Measurements from ENCODE around the gene NOTCH3.

The NOTCH3 gene

DNA sequence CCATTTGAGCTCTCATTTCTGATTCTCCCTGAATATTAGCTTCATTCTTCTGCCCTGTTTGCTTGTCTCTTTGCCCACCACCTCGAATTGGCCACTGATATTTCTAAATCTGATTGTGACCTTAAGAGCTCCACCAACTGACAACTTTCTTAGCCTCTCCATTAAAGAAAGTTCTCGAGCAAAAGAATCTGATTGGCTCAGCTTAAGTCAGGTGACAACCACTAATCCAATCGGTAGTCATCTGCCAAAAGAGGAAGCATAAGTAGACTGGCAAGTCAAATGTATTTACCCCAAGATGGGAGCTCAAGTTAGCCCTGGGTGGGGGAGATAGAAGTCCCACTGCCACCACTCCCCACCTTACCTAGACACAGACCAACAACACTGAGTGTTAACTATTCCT, 41.5 kb downstream of the NOTCH3 start:
- DNase-seq: no peak

DNA sequence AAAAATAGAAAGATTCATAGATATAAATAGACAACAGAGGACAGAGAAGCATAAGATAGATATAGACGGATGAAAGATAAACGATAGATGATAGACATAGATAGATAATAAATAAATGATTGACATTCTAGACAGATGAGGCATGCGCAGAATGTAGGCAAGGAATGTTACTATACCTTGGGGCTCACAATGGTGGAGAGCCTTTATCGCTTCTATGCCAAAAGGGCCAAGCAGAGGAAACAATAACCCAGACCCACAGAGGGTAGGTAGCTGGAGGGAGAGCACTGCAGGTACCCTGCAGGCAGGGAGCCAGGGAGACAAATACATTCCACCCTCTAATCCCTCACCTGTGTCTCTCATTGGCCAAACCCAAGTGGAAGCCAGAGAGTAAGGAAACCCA, 44.4 kb downstream of the NOTCH3 start:
- DNase-seq: no peak

DNA sequence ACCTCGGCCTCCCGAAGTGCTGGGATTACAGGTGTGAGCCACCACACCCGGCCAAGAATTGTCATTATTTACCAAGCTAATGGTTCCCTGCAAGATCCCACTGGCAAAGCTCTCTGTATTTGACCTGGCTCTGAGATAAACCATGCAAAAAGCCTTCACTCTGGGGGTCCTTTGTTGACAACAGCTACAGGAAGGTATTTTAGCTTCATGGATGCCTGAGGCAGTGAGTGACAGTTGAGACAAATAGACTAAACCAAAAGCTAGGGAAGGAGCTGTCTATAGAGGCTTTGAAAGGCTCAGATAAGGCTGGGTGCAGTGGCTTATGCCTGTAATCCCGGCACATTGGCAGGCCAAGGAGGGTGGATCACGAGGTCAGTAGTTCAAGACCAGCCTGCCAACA, 45.5 kb downstream of the NOTCH3 start:
- no peak for DNase-seq

GRCh38 chr19:15154002-15154612, 46.7 kb downstream of the NOTCH3 start:
- peak; percentile 5 for DNase-seq

- no peak for DNase-seq
Observed at GRCh38 chr19:15149737-15150136, 51.1 kb downstream of the NOTCH3 start.

- no peak for DNase-seq
Observed at GRCh38 chr19:15147090-15147489, 53.7 kb downstream of the NOTCH3 start.

GRCh38 chr19:15144046-15144646, 56.6 kb downstream of the NOTCH3 start:
- no peak for DNase-seq

- no peak for DNase-seq
Observed at GRCh38 chr19:15142313-15142712, 58.5 kb downstream of the NOTCH3 start.

- DNase-seq: no peak
Observed at GRCh38 chr19:15141143-15141542, 59.7 kb downstream of the NOTCH3 start.

DNA sequence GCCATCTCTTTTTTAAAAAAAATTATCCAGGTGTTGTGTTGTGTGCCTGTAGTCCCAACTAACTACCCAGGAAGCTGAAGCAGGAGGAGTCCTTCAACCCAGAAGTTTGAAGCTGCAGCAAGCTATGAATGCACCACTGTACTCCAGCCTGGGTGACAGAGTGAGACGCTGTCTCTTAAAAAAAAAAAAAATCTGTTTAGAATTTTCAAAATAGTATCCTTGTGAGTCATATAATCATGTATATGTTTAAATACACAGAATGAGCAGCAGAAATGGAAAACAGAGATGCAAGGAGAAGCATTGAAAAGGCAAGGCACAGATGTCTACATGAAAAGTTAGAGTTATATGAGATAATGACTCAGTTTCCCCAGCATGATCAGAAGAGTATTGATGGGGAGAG, 62.4 kb downstream of the NOTCH3 start:
- no peak for DNase-seq

GRCh38 chr19:15137777-15138176, 63.0 kb downstream of the NOTCH3 start:
- no peak for DNase-seq

DNA sequence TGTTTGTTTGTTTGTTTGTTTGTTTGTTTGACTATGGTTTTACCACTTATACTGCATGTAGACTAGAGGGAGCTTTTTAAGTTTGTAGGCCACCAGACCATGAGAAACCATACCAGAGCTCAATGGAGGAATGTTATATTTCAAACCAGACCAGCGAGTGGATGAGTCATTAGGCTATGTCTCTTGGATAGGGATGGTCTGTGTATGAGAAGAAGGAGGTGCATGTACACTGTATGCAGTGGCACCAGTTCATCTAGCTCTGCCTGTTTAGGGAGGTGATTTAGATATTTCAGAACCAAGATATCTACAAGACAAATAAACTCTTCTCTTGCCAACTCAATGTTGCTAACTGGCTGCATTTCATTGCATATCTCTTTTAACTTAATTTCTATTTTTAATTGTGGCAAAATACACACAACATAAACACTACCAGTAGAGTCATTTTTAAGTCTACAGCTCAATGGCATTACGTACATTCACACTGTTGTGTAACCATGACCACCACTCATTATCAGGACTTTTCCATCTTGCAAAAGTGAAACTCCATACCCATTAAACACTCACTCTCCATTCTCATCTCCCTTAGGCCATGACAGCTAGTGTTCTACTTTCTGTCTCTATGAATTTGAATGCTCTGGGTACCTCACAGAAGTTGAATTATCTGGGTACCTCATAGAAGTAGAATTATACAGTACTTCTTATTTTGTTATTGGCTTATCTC, 64.4 kb downstream of the NOTCH3 start:
- no peak for DNase-seq

DNA sequence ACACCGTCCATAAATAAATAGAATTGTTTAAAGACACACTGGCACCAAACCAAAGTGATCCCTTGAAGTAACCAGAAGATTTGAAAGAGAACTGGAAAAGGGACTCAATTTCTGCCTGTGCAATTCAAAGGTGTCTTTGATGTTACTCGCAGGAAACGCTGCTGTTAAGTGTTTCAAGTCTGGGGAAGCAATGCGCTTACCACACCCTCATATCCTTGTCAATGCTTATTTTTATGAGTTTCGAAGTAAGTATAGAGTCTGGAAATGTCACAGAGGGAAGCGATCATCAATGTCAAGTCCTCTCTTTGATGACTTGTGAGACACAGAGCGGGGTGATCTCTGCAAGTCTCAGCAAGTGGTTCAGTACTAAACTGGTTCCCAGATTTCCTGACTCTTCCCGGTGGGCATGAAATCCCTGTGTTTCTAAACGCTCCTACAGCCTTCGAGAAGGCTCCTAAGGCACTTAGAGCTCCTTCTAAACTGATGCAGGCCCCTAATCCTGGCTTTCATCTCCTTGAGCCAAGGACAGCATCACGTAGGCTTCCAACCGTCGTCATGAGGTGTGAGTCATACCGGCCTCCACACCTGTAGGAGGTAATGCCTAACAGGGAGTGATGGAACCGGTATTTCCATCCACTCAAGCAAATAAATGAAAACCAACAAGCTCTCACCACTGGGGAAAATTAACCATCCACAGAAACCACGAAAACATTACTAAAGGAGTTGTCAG, 70.8 kb downstream of the NOTCH3 start:
- DNase-seq: no peak

DNA sequence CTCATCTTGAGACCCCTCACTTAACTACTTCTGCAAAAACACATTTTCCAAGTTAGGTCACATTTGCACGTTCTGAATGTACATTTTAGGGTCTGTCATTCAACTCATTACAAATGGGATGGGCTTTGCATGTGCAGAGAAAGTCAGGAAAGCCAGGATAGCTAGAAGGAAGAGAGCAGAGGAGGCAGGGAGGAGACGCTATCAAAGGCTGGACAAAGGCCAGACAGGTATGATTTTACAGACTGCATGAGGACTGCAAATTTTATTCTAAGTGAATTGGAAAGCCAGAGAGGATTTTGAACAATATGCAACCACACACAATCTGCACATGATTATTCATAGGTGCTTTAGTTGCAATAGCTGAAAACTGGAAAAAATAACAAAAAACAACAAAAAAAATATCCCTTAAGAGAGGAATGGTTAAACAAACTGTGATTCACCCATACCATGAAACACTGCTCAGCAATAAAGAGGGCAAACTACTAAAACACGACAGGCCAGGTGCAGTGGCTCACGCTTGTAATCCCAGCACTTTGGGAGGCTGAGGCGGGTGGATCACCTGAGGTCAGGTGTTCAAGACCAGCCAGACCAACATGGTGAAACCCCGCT, 72.5 kb downstream of the NOTCH3 start:
- no peak for DNase-seq

GRCh38 chr19:15126131-15126910, 74.5 kb downstream of the NOTCH3 start:
- no peak for DNase-seq

GRCh38 chr19:15125232-15126067, 75.3 kb downstream of the NOTCH3 start:
- peak; percentile 99 for DNase-seq

DNA sequence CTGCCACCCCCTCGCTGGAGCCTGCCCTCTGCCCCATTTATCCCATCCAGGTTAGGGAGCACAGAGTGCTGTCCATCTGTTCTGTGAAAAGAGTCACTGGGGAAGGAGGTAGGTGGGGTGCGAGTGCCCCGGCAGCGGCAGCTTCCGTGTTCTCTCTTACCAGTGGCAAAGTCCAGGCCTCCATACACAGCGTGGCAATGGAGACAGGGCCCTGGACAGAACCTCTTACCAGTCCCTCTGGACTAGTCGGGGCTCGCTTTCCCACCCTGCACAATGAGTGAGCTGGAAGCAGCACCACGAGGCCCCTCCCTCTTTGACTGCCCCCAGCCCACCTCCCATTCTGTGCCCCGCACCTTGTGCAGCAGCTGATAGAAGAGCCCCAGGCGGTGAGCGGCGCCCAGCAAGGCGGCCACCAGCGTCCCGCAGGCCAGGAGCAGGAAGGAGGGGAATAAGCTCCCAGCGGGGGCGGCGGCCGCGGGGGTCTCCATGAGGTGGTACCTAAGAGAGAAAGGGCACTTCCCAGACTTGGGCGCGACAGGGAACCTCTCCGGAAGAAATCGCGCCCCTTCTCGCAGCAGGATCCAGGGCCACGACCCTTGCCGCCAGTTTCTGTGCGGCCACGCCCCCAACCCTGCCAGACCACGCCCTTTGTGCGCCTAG, 76.1 kb downstream of the NOTCH3 start:
- peak; percentile 19 for DNase-seq

DNA sequence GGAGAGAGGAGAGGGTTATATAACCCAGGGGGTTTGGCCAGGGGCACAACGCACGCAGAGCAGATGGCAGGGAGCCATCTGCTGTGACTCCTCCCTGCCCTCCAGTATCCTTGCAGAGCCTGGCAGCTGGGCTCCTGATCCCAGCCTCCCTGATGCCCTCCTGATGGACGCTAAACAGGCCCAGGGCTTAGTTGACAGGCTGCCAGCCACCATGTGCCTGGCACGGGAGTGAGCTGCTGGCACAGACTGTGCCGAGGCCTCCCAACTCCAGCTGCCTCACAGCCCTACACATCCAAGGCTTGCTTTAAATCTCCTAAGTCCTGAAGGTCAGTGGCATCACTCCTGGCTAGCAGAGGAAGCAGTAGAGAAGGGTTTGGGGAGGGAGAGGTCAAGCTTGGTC, 76.9 kb downstream of the NOTCH3 start:
- peak; percentile 52 for DNase-seq

GRCh38 chr19:15123031-15123890, 77.5 kb downstream of the NOTCH3 start:
- DNase-seq: no peak
